GM18873 (cell line): Measurements from ENCODE around the gene SHROOM3.
A peak's percentile ranks its signal among the peaks of the same experiment; 100 is the strongest.

Experiments
- ATAC-seq: cut with Tn5 transposase; IDR thresholded peaks from one replicate; pipeline ENCODE4 v1.9.1; 2021; ENCODE audit warnings: mild to moderate bottlenecking, moderate library complexity, moderate number of reproducible peaks; ENCODE audit not compliant: unreplicated experiment, low FRiP score

The SHROOM3 gene

GRCh38 chr4:76736414-76736813 is 301.4 kb downstream of the SHROOM3 start:
- ATAC-seq, result no peak

- ATAC-seq, result no peak
These were observed 302.2 kb downstream of the SHROOM3 start for GRCh38 chr4:76737180-76737579.

DNA sequence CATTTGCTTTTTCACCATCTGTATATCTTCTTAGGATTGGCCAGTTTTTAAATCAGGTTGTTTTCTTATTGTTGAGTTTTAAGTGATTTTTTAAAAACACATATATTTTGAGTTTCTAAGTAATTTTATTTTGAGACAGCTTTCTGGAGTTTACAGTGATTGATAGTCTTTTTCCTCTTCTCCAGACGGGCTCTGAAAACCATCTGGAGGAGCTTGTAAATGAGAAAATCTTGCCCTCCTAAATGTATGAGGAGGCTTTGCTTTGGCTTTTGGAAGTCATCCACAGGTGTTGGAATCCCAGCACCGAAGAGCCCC is 302.7 kb downstream of the SHROOM3 start:
- ATAC-seq, result no peak

DNA sequence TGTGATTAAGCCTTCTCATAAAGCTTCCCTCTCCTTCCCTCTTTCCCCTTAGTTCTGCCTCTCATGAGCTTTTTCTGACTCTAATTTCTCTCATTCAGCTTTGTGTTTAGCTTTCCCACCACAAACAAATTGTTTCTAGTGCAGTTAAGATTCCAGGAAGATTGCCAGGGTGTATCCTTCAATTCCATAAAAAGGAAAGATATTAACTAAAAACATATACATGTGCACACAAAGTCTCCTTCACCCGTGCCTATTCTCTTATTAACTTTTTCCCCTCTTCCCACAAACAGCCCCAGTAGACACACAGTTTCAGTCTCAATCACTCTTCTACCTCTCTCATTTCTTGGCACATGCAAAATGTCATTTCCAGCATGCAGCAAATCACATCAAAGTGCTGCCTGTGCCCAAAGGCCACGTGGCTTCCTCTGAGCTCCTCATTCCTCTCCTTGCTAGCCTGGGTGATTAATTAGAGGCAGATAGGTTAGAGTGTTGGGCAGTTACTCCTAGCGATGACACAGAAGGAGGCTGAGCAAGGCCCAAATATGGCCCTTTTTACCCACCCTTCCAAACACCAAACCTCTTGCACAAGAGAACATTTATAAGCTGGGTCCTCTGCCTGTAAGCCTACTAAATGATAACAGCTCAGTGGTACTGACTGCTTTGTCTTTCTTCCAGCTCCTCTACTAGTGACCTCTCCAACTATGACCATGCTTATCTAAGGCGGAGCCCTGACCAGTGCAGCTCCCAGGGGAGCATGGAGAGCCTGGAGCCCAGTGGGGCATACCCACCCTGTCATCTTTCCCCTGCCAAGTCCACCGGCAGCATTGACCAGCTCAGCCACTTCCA is 303.3 kb downstream of the SHROOM3 start:
- ATAC-seq, result peak; percentile 66

GRCh38 chr4:76740192-76740591 is 305.2 kb downstream of the SHROOM3 start:
- no peak for ATAC-seq

GRCh38 chr4:76740866-76741662 is 306.0 kb downstream of the SHROOM3 start:
- ATAC-seq, result no peak

DNA sequence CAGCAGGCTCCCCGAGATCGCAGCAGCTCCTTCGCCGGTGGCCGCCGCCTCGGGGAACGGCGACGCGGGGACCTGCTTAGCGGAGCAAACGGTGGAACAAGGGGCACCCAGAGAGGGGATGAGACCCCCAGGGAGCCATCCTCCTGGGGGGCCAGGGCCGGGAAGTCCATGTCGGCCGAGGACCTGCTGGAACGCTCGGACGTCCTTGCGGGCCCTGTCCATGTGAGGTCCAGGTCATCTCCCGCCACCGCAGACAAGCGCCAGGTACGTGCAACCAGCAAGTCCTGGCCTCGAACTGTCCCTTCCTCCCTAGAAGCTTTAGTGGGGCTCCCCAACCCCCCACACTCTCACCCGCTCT is 306.6 kb downstream of the SHROOM3 start:
- no peak for ATAC-seq

DNA sequence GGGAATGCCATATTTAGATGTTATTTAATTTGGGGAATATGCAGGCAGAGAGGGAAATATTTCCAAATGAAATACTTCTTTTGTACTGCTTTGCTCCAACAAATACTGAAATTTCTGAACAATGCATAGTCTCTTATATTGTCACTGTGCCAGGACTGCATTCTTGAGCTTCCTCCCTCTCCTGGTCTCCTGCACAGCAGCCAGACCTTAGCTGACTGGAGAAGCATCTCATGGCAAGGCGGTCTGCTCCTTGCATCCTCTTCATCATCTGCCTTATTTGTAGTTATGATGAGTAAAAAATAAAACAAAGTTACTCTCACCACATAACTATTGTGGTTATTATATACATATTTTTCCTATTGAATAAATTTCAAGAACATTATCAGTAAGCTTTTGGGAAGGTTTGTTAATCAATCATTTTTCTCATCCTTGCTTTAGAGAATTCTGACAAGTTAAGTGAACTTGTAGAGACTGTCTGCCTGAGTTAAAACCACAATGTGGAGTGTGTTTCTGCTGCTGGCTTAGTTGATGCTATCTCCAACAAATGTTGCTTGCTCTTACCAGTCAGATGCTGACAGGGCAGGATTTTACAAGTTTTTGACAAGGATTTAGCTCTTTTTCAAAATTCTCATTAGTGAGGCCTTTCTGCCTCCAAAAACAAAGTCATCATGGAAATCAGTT is 309.4 kb downstream of the SHROOM3 start:
- no peak for ATAC-seq

GRCh38 chr4:76745240-76745639 is 310.2 kb downstream of the SHROOM3 start:
- no peak for ATAC-seq

- no peak for ATAC-seq
These were observed 312.5 kb downstream of the SHROOM3 start for GRCh38 chr4:76747563-76747962.

DNA sequence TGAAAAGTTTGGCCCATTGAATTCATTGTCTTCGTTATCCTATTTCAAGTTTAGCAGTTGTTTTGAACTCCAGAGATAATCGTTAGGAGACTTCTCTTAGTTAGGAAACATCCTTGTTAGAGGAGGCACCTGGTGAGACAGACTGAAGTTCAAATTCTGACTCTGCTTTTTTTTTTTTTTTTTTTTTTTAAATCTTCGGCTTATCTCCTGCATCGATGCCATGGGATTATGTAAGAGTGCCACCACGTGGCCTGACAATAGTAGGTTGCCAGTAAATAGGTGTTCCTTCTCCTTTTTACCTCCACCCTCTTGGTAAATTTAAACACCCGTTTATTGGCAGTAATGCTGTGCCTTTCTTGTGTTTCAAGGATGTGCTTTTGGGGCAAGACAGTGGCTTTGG is 313.6 kb downstream of the SHROOM3 start:
- peak; percentile 47 for ATAC-seq

DNA sequence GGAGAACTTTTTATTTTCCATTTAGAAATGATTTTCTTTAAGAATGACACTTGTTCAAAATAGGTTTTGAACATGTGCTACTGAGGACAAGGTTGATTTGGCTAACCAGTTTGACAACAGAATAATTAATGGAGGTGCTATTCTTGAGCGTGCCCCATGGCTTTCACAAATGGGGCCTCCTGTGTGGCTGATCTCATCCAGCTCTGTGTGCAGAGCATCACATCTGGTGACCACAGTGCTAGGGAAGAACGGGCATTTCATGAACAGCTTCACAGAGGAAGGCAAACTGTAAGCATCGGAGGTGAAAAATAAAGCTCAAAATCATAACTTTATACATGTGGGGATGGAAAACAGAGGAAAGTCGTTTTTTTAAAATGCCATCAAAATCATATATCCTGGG is 314.3 kb downstream of the SHROOM3 start:
- no peak for ATAC-seq

GRCh38 chr4:76750716-76751115 is 315.7 kb downstream of the SHROOM3 start:
- no peak for ATAC-seq

GRCh38 chr4:76751612-76752343 is 316.7 kb downstream of the SHROOM3 start:
- ATAC-seq, result no peak

- no peak for ATAC-seq
These were observed 318.0 kb downstream of the SHROOM3 start for GRCh38 chr4:76752861-76753501.

DNA sequence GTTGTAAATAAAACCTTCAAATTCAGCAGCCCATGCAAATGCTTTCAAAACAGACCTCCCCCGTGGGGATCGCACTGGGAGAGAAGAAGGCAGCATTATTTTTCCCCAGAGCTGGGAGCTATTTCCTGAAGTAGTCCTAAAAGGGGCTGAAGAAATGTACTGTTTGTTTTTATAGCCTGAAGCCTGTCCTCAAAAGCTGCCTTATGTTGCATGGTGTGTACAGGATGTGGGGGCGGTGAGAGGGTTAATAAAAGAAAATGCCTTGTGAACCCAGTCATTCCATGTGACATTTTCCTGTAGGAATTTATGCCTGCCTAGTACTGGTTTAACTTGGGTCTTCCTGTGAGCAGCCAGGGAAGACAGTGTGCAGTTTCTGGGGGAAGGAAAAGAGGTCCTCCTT is 318.8 kb downstream of the SHROOM3 start:
- ATAC-seq, result no peak

GRCh38 chr4:76754439-76754838 is 319.4 kb downstream of the SHROOM3 start:
- no peak for ATAC-seq

- no peak for ATAC-seq
These were observed 320.7 kb downstream of the SHROOM3 start for GRCh38 chr4:76755756-76756155.

GRCh38 chr4:76756416-76756815 is 321.4 kb downstream of the SHROOM3 start:
- no peak for ATAC-seq

- no peak for ATAC-seq
These were observed 322.4 kb downstream of the SHROOM3 start for GRCh38 chr4:76757418-76757939.
